NCI-H460 (cell line): ENCODE data around the gene PHRF1. TPM values are rescaled to one million over a fixed set of nuclear protein-coding genes. Genes with fewer than 3 reads are reported as not detected.
A peak's percentile ranks its signal among the peaks of the same experiment; 100 is the strongest.

Source experiments
- DNase-seq: peaks from one replicate; pipeline ENCODE4 v3.0.0-alpha.2; 2016; ENCODE audit warnings: low read depth; ENCODE audit errors: extremely low read depth
- total RNA-seq: library from RNA; depleted of rRNA; stranded (reverse); fragments of >200 nt; shearing (Covaris generic); gene quantifications from 2 replicates; pipeline ENCODE4 v1.2.3, GENCODE V29; 2014

Gene PHRF1
- total RNA-seq, 1 experiment from 2014 or later, result 9.8 TPM

DNA sequence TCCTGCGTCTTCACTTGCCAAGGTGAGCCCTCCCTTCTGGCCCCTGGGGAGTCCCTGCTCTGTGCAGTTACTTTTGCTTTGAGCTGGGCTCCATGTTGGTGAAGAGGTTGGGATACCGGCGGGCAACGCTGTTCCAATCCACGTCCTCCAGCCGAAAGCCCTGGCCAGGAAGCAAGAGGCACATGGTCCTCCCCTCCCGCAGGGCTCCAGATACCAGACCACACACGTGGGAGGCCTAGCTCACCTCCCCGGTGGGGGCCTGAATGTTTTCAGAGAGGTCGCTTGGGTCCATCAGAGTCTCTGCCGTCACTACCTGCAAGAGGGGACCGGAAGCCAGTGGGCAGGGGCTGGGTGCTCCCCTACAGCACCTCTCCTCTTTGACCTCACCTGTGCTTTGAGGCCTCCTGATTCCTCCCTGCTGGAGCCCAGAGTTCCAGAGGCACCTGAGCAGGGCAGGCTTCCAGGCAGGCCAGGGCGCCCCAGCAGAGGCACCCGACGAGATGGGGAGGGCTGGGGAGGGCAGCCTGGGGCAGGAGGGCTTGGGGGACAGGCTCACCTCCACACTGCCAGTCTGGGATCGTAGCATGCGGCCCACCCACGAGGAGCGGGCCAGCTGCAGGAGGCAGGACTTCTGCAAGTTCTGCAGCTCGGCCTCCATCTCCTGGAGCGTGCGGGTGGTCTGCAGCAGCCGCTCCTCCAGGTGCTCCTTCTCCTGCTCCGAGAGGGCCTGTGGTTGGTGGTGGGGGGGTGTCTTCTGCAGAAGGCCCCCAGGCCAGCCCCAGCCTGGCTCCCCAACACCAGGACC is 18.7 kb upstream of the PHRF1 start:
- DNase-seq, result no peak

DNA sequence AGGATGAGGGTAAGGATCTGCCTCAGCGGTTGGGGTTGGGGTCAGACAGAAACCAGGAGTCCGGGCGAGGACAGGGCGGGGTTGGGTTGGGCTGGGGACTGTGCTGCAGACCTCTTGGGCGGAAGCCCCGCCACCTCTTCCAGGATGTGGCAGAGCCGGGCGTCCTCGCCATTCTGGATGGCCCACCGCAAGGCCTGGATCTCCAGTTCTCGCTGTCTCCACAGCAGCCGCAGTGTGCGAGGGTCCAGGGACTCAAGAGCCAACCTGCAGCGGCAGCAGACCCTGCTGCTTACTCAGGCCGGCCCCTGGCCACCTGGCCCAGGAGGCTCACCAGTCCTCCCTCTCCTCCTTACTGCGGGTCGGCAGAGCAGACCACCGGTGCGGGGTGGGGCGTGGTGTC is 17.8 kb upstream of the PHRF1 start:
- DNase-seq, result no peak

DNA sequence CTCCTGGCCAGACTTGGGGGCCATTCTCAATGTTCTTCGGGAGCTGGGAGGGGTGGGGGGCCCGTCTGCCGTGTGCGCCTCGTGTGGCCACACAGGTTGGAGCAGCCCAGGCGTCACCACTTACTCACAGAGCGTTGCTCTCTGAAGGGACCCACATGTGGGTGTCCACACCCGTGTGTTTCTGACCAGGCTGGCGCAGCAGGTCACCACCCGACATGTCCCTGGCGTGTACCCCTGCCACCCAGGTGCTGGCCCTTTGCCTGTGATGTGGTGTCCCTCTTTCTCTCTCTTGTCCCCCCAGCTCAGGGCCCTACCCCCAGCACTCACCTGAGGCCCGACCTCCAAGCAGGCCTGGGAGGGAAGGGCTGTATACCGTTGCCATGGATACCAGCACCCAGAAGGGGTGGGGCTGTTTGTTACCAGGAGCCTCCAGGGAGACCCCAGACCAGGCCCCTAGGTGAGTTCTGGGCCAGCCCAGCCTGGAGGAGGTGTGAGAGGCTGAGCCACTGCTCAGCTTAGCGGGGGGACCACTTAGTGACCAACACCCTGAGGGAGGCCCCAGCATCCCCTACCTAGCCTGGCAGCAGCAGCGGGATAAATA is 17.1 kb upstream of the PHRF1 start:
- no peak for DNase-seq

DNA sequence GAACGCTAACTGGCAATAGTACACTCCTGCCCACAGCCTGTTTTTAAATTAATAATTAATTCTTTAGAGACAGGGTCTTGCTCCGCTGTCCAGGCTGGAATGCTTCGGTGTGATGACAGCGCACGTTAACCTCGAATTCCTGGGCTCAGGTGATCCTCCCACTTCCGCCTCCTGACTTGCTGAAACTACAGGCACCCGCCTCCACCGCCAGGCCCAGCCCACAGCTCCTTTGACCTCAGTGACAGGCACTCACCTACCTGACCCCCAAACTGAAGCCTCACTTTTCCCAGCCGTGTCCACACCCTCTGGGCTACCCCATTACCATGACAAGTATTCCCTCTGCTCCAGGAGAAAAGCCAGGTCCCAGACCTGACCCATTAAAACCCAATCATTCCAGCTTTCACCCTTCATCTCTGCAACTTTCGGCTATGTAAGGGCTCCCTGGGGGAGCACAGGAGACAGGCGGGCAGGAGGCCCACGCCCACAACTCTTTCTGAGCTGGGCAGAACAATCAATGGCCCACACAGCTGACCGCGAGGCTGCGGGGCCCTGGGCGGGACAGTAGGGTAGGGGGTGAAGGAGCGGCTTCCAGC is 16.5 kb upstream of the PHRF1 start:
- DNase-seq, result no peak

DNA sequence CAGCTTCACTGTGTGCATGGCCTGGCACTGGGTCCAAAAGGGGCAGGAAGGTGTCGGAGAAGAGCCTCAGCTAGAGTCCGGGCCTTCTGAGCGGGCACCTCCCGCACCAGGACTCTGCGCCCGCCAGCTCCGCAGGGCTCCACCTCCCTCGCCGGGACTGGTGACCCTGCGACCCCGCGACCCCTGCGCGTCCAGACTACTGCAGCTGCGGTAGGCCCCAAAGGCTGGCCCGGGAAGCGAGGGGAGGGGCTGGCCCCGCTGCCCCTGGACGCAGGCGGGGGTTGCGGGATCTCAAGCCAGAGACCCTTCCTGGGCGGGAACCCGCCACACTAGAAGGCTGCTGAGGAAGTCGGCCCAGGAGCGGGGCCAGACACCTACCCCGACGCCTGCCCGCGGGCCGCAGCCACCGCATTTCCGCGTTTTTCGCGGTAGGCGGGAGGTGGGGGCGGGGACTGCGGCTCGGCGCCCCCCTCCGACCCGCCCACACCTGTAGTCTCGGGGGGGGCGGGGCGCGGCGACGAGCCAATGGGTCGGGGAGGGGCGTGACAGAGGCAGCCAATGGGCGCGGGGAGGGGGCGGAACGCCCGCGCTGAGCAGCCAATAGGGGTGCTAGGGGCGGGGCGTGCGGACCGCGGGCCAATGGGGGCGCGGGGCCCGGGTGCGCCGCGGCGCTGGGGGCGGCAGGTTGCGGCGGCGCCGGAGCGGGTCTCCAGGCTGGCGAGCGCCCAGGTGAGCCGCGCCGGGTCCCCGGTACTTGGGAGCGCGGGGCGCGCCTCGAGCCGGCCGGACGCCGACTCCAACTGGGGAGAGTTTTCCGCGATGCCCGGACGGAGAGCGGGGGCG is 15.7 kb upstream of the PHRF1 start, which contains the start of the genes LMNTD2 and RASSF7:
LMNTD2 (minus strand) TSS at position 434 of the 843 bp plus-strand sequence; CDS start at position 412, 22 bp downstream.
RASSF7 (plus strand) TSS at position 666 of the 843 bp plus-strand sequence. CDS start 799 bp downstream, outside the sequence.
- peak; percentile 75 for DNase-seq

DNA sequence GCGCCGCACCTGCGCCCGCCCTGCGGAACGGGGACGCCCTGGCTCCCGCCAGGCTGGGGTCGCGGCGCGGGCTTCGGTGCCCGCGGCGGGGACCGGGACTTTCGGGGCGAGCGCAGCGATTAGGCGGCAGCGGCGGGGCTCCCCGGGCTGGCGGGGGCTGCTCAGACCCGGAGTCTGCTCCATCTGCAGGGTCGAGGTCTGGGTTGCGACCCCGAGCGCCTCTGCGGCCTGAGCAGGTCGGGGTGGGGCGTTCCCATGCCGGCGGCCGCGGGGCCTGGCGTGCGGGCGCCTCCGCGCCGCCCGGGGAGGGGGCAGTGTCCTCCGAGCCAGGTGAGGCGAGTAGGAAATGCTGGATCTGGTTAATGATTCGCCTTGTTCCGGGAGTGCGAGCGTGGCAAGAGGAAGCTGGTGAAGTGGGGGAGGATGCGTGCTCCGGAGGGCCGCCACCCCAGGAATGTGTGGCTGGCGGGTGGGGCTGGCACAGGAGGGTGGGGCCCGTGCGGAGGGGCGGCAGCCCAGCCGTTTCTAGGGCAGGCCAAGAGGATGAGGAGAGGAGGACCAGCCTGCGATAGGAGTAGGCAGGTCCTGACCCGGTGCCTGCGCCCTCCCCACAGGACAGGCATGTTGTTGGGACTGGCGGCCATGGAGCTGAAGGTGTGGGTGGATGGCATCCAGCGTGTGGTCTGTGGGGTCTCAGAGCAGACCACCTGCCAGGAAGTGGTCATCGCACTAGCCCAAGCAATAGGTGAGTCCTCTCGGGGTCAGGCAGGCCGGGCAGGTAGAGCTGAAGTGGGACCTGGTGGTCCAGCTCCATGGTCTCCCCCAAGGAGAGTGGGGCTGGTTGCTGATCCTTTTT is 14.9 kb upstream of the PHRF1 start:
- DNase-seq, result no peak

DNA sequence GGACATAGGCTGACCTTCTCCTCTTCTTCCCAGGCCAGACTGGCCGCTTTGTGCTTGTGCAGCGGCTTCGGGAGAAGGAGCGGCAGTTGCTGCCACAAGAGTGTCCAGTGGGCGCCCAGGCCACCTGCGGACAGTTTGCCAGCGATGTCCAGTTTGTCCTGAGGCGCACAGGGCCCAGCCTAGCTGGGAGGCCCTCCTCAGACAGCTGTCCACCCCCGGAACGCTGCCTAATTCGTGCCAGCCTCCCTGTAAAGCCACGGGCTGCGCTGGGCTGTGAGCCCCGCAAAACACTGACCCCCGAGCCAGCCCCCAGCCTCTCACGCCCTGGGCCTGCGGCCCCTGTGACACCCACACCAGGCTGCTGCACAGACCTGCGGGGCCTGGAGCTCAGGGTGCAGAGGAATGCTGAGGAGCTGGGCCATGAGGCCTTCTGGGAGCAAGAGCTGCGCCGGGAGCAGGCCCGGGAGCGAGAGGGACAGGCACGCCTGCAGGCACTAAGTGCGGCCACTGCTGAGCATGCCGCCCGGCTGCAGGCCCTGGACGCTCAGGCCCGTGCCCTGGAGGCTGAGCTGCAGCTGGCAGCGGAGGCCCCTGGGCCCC is 14.1 kb upstream of the PHRF1 start:
- no peak for DNase-seq

DNA sequence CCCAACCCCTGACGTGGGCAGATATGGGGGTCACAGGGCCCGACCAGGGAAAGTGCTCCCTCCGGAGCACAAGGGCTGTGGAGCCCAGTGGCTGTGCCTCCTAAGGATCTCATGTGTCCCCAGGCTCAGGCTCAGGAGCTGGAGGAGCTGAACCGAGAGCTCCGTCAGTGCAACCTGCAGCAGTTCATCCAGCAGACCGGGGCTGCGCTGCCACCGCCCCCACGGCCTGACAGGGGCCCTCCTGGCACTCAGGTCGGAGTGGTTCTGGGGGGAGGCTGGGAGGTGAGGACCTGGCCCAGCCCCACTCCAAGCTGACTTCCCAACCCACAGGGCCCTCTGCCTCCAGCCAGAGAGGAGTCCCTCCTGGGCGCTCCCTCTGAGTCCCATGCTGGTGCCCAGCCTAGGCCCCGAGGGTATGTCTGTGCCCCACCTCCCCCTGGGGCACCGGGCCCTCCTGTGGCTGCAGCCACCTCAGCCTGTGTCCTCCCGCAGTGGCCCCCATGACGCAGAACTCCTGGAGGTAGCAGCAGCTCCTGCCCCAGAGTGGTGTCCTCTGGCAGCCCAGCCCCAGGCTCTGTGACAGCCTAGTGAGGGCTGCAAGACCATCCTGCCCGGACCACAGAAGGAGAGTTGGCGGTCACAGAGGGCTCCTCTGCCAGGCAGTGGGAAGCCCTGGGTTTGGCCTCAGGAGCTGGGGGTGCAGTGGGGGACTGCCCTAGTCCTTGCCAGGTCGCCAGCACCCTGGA is 13.0 kb upstream of the PHRF1 start:
- no peak for DNase-seq

DNA sequence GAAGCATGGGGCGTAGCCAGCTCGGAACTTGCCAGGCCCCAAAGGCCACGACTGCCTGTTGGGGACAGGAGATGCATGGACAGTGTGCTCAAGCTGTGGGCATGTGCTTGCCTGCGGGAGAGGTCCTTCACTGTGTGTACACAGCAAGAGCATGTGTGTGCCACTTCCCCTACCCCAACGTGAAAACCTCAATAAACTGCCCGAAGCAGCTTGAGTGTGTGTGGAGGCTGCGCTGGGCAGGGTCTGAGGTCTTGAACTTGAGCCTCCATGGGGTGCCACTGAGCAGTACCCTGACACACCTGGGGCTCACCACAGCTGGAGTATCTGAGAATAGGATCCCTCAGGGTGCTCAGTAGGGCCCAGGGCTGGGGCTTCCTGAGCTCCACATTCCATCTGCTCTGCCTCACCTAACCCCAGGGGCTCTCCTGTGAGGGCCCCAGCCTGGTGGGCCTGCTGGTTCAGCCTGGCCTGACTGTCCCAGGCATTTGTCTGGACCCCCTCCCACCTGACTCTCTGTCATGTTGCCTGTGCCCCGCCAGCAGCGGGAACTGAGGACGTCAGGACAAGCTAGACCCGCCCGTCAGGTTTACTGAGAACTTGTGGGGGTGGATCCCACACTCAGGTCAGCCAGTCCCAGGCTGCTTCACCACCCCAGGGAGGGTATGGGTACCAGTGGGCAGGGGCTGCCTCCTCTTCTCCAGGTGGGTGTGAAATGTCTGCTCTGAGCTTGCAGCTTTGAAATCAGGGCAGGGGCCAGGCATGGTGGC is 12.3 kb upstream of the PHRF1 start:
- DNase-seq, result no peak

DNA sequence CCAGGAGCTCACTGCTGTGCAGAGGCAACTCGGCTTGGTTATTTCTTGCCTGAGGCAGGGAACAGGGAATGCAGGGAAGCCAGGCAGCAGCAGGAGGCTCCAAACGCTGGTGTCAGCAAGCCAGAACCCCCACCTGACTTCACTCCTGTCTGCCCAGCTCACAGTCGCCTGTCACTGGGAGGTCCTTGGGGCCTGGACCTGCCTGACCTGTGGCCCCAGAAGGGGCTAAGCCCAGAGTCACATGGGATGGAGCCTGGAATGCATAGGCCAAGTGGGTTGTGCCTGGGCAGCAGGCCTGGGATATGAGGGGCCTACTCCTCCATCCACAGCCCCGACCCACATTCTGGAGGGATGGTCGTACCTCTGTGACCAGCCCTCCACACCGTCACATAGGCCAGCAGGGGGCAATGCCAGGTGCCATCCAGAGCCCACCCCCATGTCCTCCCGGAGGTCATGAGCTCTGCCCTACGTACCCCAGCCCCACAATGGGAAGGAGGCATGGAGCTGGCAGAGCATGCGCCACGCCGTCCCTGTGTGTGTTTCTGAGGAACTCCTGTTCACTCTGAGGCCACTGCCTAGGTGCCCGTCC is 10.3 kb upstream of the PHRF1 start:
- DNase-seq, result no peak

DNA sequence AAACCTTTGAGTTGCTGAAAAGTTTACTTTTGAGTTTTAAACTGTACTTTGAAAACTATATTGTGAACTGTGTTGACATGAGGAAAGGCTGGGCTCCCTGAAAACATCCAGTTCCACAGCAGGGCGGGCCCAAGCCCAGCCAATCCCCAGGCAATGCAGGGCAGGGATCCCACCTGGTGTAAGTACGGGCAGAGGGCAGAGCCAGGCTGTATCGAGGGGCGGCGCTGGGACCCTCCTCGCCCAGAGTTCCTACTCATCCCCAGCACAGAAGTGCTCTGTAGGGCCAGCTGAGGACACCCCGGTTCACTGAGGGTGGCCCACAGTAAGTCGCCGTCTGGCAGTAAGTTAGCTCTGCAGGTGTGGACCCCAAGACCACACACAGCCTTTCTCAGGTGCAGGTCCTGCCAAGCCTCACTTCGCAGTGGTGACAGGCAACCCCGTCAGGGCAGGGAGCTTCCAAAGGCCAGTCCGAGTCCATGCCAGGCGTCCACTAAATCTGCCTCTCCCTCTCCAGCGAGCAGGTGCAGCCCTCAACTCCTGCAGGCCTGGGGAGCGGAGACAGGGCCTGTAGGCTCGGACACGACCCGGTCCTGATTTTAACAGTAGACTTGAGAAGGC is 9.2 kb upstream of the PHRF1 start:
- DNase-seq, result no peak

DNA sequence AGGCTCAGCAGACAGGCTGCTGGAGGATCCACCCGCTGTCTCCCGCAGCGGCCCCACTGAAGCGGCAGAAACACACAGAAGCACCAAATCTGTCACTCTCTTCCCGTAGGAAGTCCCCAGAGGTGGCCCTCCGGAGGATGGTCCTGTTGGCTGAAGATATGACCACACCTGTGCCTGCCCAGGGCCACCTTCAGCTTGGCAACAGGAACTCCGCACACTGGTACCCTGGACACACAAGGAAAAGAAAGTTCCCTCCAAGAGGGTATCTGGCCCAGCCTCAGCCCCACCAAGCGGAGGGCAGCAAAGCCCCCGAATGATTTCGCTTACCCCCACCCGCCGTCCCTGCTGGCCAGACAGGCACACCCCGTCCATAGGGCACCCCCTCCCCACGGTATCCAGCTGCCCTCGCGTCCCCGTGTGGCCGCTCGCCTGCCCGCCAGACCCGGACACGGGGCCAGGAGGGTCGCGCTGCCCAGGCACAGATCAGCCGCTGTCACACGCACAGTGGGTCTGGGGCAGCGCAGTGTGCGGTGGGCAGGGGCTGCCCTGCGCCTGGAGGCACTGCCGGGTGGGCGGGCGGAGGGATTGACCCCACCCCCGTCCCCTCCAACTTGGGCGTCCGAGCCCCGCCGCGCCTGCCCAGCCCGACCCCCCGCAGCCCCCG is 8.5 kb upstream of the PHRF1 start:
- no peak for DNase-seq

DNA sequence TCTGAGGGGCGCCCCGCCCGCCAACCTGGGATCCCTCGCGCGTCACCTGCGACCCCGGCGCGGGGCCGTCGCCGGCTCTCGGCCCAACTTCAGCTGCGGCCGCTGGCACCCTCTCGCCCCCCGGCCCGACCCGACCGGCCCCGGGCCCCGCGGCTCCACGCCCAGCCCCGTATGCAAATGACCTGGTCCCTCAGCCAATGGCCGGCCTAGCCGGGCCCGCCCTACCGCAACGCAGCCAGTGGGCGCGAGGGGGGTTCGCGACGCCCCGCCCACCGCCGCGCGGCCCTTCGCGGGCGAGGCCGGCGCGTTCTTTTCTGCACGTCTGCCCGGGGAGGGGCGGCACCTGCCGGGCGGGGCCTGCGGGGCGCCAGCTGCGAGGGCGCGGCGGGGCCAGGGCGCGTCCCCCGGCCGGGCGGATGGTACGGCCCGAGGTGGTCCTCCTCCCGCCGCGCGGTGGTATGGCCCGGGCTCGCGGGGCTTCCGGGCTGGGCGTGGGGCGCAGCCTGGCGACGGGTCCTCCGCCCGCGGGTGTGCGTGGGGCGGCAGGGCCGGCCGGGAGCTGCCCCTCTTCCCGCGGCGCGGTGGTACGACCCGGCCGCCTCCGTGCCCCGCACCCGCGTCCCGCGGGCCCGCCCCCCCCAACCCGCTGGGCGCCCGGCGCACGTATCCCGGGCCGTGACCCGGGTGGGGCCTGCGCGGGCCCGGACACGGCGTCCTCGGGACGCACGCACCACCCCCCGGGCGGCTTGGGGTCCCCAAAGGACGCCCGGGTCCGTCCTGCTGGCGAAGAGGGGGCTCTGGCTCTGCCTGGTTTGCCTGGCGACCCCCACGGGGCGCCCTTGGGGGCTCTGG is 7.7 kb upstream of the PHRF1 start:
- peak; percentile 86 for DNase-seq

DNA sequence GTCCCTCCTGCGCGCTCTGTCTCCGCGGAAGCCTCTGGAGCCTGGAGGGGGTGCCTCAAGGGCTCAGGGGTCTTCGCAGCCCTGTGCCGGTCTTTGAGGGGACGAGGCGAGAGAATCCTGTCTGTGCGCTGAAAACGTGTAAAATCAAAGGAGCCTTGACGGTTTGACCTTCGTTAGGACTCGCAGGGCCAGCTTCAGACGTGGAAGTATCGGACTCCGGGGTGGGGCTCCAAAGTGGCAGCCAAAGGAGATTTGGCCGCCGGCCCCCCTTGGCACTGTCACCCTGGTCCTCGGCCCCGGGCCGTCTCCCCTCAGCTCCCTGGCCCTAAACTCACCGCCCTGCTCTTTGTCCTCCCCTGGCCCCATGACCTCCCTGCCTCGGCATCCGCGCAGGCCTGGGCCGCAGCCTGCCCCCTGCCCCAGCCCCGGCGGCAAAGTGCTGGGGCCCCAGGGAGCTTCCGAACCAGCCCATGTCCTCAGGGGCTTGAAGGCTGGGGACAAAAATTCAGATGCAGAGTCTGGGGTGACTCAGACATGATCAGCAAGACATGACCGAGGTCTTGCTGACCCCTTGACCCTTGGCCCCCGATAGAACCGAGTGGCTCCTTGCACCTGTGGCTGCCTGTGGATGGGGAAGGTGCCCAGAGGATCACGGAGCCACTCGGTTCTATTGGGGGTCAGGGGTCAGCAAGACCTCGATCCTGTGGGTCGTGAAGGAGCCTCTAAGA is 6.9 kb upstream of the PHRF1 start:
- no peak for DNase-seq

DNA sequence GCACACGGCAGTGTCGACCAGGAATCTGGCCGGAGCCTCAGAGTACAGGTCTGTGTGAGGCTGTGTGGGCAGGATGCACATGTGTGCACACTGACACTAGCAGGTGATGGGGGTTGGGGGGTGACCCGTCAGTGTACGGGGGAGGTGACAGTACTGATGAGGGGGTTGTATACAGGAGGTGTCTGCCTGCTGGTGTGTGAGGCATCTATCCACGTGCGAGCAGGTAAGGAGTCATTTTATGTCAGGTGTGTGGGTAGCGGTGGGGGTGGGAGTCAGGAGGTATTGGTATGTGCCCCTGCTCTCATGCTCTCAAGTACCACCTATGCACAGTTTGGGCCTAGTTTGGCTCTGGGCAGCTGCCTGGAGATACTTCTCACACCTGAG is 4.5 kb upstream of the PHRF1 start:
- DNase-seq, result no peak
